Fibroblast of lung (primary cell): Measurements from ENCODE around the gene DNAJB1.

Experiments used
- EZH2 ChIP-seq: IDR thresholded peaks from 2 replicates; pipeline ENCODE4 v1.5.1; 2012; ENCODE audit warnings: low read length, control low read depth, mild to moderate bottlenecking; ENCODE audit errors: missing control alignments
- TF ChIP-seq, protein P1 (sequence below), 2 donors: IDR thresholded peaks in 1 of 2; conservative IDR thresholded peaks in 1 of 2; 1 replicate in 1 of 2; 2 replicates in 1 of 2; pipeline ENCODE4 v1.5.1; 2011 to 2012; ENCODE audit warnings: low read length in 2 of 2, control low read depth in 1 of 2, inconsistent platforms in 1 of 2, low read depth in 1 of 2, mild to moderate bottlenecking in 1 of 2

DNA sequence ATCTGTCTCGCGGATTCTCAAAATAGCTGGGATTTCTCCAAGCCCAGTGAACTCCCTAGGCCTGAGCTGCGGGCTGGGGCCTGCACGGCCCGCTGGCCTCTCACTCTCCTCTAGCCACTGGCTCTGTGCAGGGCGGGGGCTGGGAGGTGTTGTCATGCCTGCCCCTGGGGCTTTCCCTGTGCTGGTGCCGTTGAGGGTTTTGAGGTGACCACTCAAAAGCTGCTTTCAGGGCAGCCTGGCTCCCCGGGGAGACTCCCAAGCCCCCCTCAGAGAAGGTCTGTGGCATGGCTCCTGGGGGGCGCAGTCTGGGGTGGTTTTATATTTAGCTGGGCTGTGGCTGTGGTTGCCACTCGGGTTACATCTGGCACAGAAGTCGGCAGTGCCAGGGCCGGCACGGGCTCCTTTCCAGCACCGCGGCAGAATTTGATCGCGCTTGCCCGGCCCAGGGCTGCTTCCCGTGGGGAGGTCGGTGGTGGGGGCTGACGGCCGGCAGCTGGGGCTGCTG, 43.7 kb upstream of the DNAJB1 start:
- TF ChIP-seq, protein P1, sequence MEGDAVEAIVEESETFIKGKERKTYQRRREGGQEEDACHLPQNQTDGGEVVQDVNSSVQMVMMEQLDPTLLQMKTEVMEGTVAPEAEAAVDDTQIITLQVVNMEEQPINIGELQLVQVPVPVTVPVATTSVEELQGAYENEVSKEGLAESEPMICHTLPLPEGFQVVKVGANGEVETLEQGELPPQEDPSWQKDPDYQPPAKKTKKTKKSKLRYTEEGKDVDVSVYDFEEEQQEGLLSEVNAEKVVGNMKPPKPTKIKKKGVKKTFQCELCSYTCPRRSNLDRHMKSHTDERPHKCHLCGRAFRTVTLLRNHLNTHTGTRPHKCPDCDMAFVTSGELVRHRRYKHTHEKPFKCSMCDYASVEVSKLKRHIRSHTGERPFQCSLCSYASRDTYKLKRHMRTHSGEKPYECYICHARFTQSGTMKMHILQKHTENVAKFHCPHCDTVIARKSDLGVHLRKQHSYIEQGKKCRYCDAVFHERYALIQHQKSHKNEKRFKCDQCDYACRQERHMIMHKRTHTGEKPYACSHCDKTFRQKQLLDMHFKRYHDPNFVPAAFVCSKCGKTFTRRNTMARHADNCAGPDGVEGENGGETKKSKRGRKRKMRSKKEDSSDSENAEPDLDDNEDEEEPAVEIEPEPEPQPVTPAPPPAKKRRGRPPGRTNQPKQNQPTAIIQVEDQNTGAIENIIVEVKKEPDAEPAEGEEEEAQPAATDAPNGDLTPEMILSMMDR (conservative IDR thresholded peaks at IDR 0.05 in 1 of 2, IDR thresholded peaks at IDR 0.05 in 1 of 2; ENCODE audit: low read depth in 1 of 2, low read length in 2 of 2), result no peak
- no peak for TF ChIP-seq EZH2
